OCI-LY7 (cell line): ENCODE measurements around the gene PTPRZ1. TPM values are rescaled to one million over a fixed set of nuclear protein-coding genes. Genes with fewer than 3 reads are reported as not detected.

Experiments
- BruUV-seq: library from RNA; stranded (reverse); fragments of 400-500 nt; replicated peaks from 2 replicates; lab custom pipeline; 2021; lab: Mats Ljungman, UMichigan
- CTCF ChIA-PET: fragments of 300-600 bp; sonication (Branson Sonifier 250); formaldehyde crosslinking; loops from one replicate; lab custom pipeline; 2022; ENCODE audit warnings: antibody characterized with exemption; ENCODE audit not compliant: unreplicated experiment; lab: Charles Lee
- POLR2A ChIA-PET: fragments of 300-600 bp; sonication (Branson Sonifier 250); formaldehyde crosslinking; loops from one replicate; lab custom pipeline; 2022; ENCODE audit warnings: antibody characterized with exemption; lab: Charles Lee
- DNase-seq: peaks from one replicate; pipeline ENCODE4 v3.0.0-alpha.2; 2015; ENCODE audit warnings: low spot score
- H2AFZ ChIP-seq: fragments of 200-600 bp; sonication (generic), shearing (Covaris generic); 2 replicates; pipeline ENCODE4 v1.6.1; 2014; ENCODE audit warnings: mild to moderate bottlenecking, antibody characterized with exemption, low read length, moderate library complexity
- H3K27ac ChIP-seq: fragments of 200-600 bp; sonication (generic); 2 replicates; pipeline ENCODE4 v1.5.1; 2014; ENCODE audit warnings: mixed run types, low read depth, mild to moderate bottlenecking, moderate library complexity, low read length, inconsistent platforms; ENCODE audit not compliant: poor library complexity, severe bottlenecking
- H3K36me3 ChIP-seq: fragments of 200-600 bp; sonication (generic); 2 replicates; pipeline ENCODE4 v1.6.1; 2014; ENCODE audit warnings: mild to moderate bottlenecking, antibody characterized with exemption, low read length, moderate library complexity, mixed read lengths; ENCODE audit not compliant: insufficient read depth
- H3K4me1 ChIP-seq: fragments of 200-600 bp; sonication (generic); 2 replicates; pipeline ENCODE4 v1.5.1; 2014; ENCODE audit warnings: mild to moderate bottlenecking, low read length; ENCODE audit not compliant: insufficient read depth, poor library complexity, severe bottlenecking
- H3K4me2 ChIP-seq: fragments of 200-600 bp; sonication (generic); 2 replicates; pipeline ENCODE4 v1.6.1; 2014; ENCODE audit warnings: mild to moderate bottlenecking, low read length
- H3K4me3 ChIP-seq: fragments of 200-600 bp; sonication (generic); 2 replicates; pipeline ENCODE4 v1.5.1; 2014; ENCODE audit warnings: mild to moderate bottlenecking, low read depth, low read length; ENCODE audit not compliant: poor library complexity, severe bottlenecking
- H3K79me2 ChIP-seq: fragments of 200-600 bp; sonication (generic); 2 replicates; pipeline ENCODE4 v1.6.1; 2016; ENCODE audit warnings: low read depth, mild to moderate bottlenecking, low read length, moderate library complexity, mixed read lengths; ENCODE audit not compliant: insufficient read depth
- H3K9me2 ChIP-seq: fragments of 200-600 bp; sonication (generic); 2 replicates; pipeline ENCODE4 v1.6.1; 2016; ENCODE audit warnings: mild to moderate bottlenecking, low read length, mixed read lengths; ENCODE audit not compliant: insufficient read depth
- H3K9me3 ChIP-seq: fragments of 200-600 bp; sonication (generic); 2 replicates; pipeline ENCODE4 v1.6.1; 2014; ENCODE audit warnings: mild to moderate bottlenecking, mixed run types, low read length, mixed read lengths
- H4K20me1 ChIP-seq: fragments of 200-600 bp; sonication (generic); 2 replicates; pipeline ENCODE4 v1.6.1; 2014; ENCODE audit warnings: mild to moderate bottlenecking, antibody characterized with exemption, low read length, moderate library complexity, mixed read lengths; ENCODE audit not compliant: insufficient read depth
- CTCF ChIP-seq: fragments of 200-600 bp; sonication (generic); conservative IDR thresholded peaks from 2 replicates; pipeline ENCODE4 v1.5.1; 2014; ENCODE audit warnings: mild to moderate bottlenecking, antibody characterized with exemption, low read length, moderate library complexity, mixed read lengths
- EZH2phosphoT487 ChIP-seq: fragments of 200-600 bp; sonication (generic); IDR thresholded peaks from 2 replicates; pipeline ENCODE4 v1.6.1; 2018; ENCODE audit warnings: low read depth, borderline replicate concordance, mild to moderate bottlenecking, mixed run types, antibody characterized with exemption, low read length, moderate library complexity, mixed read lengths
- intact Hi-C: fragments of 100-400 bp; cut with micrococcal nuclease; formaldehyde crosslinking; loops from one replicate; pipeline ENCODE4 v1.10.0; 2022; ENCODE audit not compliant: unreplicated experiment
- total RNA-seq, 2 experiments: library from RNA; depleted of rRNA in 1 of 2; stranded (reverse); fragments of >200 nt in 1 of 2; shearing (Covaris generic) in 1 of 2; gene quantifications; 2 replicates each; pipeline ENCODE4 v1.2.3, GENCODE V29; 2014 to 2022

The PTPRZ1 gene
- total RNA-seq, 2 experiments from 2014 or later, result not detected

GRCh38 chr7:121831801-121832200 lies 41.2 kb upstream of the PTPRZ1 start:
- TF ChIP-seq EZH2phosphoT487, result no peak
- intact Hi-C loops, result no loop called here
- Histone ChIP-seq H3K4me1 (no peaks in the 10 kb centered on the region), H3K79me2 (no peaks in the 10 kb centered on the region), H4K20me1 (no peaks in the 10 kb centered on the region), H3K9me3 (no peaks in the 10 kb centered on the region), H3K4me2 (no peak overlapping the region), H3K27ac (no peak overlapping the region), H3K36me3 (no peaks in the 10 kb centered on the region), H3K9me2 (no peaks in the 10 kb centered on the region), H2AFZ (no peak overlapping the region), H3K4me3 (no peak overlapping the region)
- BruUV-seq, result no TSS peak
- no peak for DNase-seq
- ChIA-PET POLR2A (no interaction called here), CTCF (no interaction called here)

GRCh38 chr7:121832347-121832746 lies 40.6 kb upstream of the PTPRZ1 start:
- Histone ChIP-seq H3K4me3 (no peak overlapping the region), H3K9me3 (no peaks in the 10 kb centered on the region), H3K36me3 (no peaks in the 10 kb centered on the region), H2AFZ (no peak overlapping the region), H3K79me2 (no peaks in the 10 kb centered on the region), H3K27ac (no peak overlapping the region), H3K4me2 (no peak overlapping the region), H4K20me1 (no peaks in the 10 kb centered on the region), H3K9me2 (no peaks in the 10 kb centered on the region), H3K4me1 (no peaks in the 10 kb centered on the region)
- TF ChIP-seq EZH2phosphoT487 (no peak), CTCF (no peak)
- no TSS peak for BruUV-seq
- DNase-seq, result no peak
- ChIA-PET CTCF (no interaction called here), POLR2A (interaction anchor here (0.6 kb wide), 1 partner anchor 8 kb away, joined by 3 read pairs; no protein-coding TSS in a partner anchor)
- intact Hi-C loops, result no loop called here

- H3K27ac ChIP-seq, result no peak overlapping the region
- no peak overlapping the region for H3K4me2 ChIP-seq
- H3K4me1 ChIP-seq, result no peaks in the 10 kb centered on the region
- H3K9me3 ChIP-seq, result no peaks in the 10 kb centered on the region
- H4K20me1 ChIP-seq, result no peaks in the 10 kb centered on the region
- no peak for DNase-seq
- POLR2A ChIA-PET, result interaction anchor here (0.6 kb wide), 1 partner anchor 9 kb away, joined by 3 read pairs; no protein-coding TSS in a partner anchor
- H3K79me2 ChIP-seq, result no peaks in the 10 kb centered on the region
- no peak overlapping the region for H2AFZ ChIP-seq
- BruUV-seq, result no TSS peak
- H3K36me3 ChIP-seq, result no peaks in the 10 kb centered on the region
- intact Hi-C loops, result no loop called here
- no peaks in the 10 kb centered on the region for H3K9me2 ChIP-seq
- H3K4me3 ChIP-seq, result no peak overlapping the region
- no peak for TF ChIP-seq CTCF
- no peak for TF ChIP-seq EZH2phosphoT487
- CTCF ChIA-PET, result no interaction called here
Observed at GRCh38 chr7:121833991-121834390, 39.0 kb upstream of the PTPRZ1 start.
